CD8-positive, alpha-beta memory T cell (primary cell): ENCODE data around the gene TENT4B. TPM values are rescaled to one million over a fixed set of nuclear protein-coding genes. Genes with fewer than 3 reads are reported as not detected.

Experiments used
- polyA plus RNA-seq: library from polyadenylated mRNA; unstranded; fragments of 300-500 nt; fragmentation: Illumina TruSeq; gene quantifications from one replicate; pipeline ENCODE4 v1.2.3, GENCODE V29; 2021
- total RNA-seq, 2 experiments: library from RNA; stranded (reverse); gene quantifications; one replicate each; pipeline ENCODE4 v1.2.3, GENCODE V29; 2021

TENT4B gene
- total and polyA plus RNA-seq, 3 experiments from 2014 or later, result 5.6 to 23.0 (median 21.6) TPM

Other genes with a start within 250 kb of the TENT4B start
- gene CNEP1R1, start 128.1 kb upstream of the TENT4B start, total RNA-seq, result 10 to 100 TPM; 21.2 to 23.6 TPM
- gene CNEP1R1, start 128.1 kb upstream of the TENT4B start, polyA plus RNA-seq, result 22.8 TPM
- gene HEATR3, start 87.3 kb upstream of the TENT4B start, total RNA-seq, result 10 to 100 TPM; 25.5 to 26.2 TPM
- 7.4 TPM for gene HEATR3, start 87.3 kb upstream of the TENT4B start, polyA plus RNA-seq
- gene ADCY7, start 113.2 kb downstream of the TENT4B start, total RNA-seq, result 10 to 100 TPM; 76.6 to 83.4 TPM
- gene ADCY7, start 113.2 kb downstream of the TENT4B start, polyA plus RNA-seq, result 88.1 TPM
- 100 to 1,000 TPM; 101 to 103 TPM for gene BRD7, start 215.7 kb downstream of the TENT4B start, total RNA-seq
- 55.7 TPM for gene BRD7, start 215.7 kb downstream of the TENT4B start, polyA plus RNA-seq